ENCODE results near the gene OR8G5. TPM values are rescaled to one million over a fixed set of nuclear protein-coding genes. Genes with fewer than 3 reads are reported as not detected.

Gene OR8G5
- total RNA-seq, 2 experiments from 2014 or later, result not detected

DNA sequence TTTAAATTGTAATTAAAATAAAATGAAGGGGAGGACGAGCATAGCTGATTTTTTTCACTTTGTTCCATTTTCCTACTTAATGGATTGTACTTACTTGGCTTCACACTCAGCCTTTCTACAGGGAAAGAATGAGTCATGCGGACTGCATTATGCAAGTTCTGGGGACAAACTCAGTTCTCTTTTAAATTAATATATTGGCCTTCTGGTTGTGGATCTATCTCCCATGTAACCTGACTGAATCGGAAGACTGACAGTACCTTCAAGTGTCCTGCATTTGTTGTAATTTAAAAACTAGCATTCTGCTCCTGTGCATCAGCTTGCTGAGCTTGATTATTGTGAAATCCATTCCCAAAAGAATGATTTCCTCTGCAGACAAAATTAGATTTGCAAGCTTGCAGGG is 45.4 kb downstream of the OR8G5 start:
- H3K9me2 ChIP-seq (ENCODE audit: insufficient read depth, low read length), result no peaks in the 10 kb centered on the region
- H4K20me1 ChIP-seq (ENCODE audit: insufficient read depth, low read length), result no peaks in the 10 kb centered on the region
- ChIA-PET POLR2A (no interaction called here), CTCF (ENCODE audit: unreplicated experiment) (no interaction called here)
- H3K4me1 ChIP-seq (ENCODE audit: insufficient read depth, low read length, poor library complexity, severe bottlenecking), result no peaks in the 10 kb centered on the region
- TF ChIP-seq, protein P1, sequence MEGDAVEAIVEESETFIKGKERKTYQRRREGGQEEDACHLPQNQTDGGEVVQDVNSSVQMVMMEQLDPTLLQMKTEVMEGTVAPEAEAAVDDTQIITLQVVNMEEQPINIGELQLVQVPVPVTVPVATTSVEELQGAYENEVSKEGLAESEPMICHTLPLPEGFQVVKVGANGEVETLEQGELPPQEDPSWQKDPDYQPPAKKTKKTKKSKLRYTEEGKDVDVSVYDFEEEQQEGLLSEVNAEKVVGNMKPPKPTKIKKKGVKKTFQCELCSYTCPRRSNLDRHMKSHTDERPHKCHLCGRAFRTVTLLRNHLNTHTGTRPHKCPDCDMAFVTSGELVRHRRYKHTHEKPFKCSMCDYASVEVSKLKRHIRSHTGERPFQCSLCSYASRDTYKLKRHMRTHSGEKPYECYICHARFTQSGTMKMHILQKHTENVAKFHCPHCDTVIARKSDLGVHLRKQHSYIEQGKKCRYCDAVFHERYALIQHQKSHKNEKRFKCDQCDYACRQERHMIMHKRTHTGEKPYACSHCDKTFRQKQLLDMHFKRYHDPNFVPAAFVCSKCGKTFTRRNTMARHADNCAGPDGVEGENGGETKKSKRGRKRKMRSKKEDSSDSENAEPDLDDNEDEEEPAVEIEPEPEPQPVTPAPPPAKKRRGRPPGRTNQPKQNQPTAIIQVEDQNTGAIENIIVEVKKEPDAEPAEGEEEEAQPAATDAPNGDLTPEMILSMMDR (conservative IDR thresholded peaks at IDR 0.05; ENCODE audit: low read length), result no peak
- no peak for TF ChIP-seq EZH2phosphoT487 (IDR thresholded peaks at IDR 0.05; ENCODE audit: borderline replicate concordance, low read depth, low read length)
- no peak overlapping the region for H3K27ac ChIP-seq (ENCODE audit: low read depth, low read length, poor library complexity, severe bottlenecking)
- H3K4me3 ChIP-seq (ENCODE audit: low read depth, low read length, poor library complexity, severe bottlenecking), result no peak overlapping the region
- H3K9me3 ChIP-seq (ENCODE audit: low read length), result no peaks in the 10 kb centered on the region
- H3K4me2 ChIP-seq (ENCODE audit: low read length), result no peak overlapping the region
- no peak overlapping the region for H2AFZ ChIP-seq (ENCODE audit: low read length)
- intact Hi-C loops (cut with micrococcal nuclease; ENCODE audit: unreplicated experiment), result no loop called here
- no peaks in the 10 kb centered on the region for H3K36me3 ChIP-seq (ENCODE audit: insufficient read depth, low read length)
- DNase-seq (ENCODE audit: low spot score), result no peak
- H3K79me2 ChIP-seq (ENCODE audit: insufficient read depth, low read depth, low read length), result no peaks in the 10 kb centered on the region
- no TSS peak for BruUV-seq (replicated peaks)

DNA sequence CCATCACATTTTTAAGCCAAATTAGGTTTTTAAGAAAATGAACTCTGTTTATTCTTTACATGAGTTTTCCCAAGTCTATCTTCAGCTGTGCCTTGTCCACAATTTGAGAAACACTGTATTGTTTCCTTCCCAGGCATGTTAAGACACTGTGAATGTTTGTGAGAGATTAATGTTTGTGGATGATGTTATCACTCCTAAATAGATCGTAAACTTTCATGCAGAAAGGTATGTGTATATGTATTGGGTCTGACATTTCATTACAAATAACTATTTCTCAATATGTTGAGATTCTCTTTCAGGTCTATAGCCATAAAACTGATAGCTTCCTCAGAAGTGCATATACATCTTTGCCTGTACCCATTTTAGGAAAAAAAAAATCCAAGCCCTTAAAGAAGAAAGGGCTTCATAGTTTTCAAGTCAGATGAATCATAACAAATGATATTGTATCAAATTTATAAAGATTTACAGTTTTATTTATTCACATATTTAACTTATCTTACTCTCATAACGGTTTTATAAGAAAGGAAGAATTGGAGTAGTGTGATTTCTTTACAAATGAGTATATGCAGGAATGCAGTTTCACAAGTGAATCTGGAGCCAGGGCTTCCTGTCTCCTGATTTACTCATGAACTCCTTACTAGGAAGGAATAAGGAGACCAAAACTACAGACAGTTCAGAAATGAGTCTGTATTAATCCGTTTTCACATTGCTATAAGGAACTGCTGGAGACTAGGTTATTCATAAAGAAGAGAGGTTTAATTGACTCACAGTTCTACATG is 46.4 kb downstream of the OR8G5 start:
- Histone ChIP-seq H3K4me3 (ENCODE audit: low read depth, low read length, poor library complexity, severe bottlenecking) (no peak overlapping the region), H2AFZ (ENCODE audit: low read length) (no peak overlapping the region), H3K79me2 (ENCODE audit: insufficient read depth, low read depth, low read length) (no peaks in the 10 kb centered on the region), H3K4me1 (ENCODE audit: insufficient read depth, low read length, poor library complexity, severe bottlenecking) (no peaks in the 10 kb centered on the region), H3K4me2 (ENCODE audit: low read length) (no peak overlapping the region), H4K20me1 (ENCODE audit: insufficient read depth, low read length) (no peaks in the 10 kb centered on the region), H3K36me3 (ENCODE audit: insufficient read depth, low read length) (no peaks in the 10 kb centered on the region), H3K27ac (ENCODE audit: low read depth, low read length, poor library complexity, severe bottlenecking) (no peak overlapping the region), H3K9me3 (ENCODE audit: low read length) (no peaks in the 10 kb centered on the region), H3K9me2 (ENCODE audit: insufficient read depth, low read length) (no peaks in the 10 kb centered on the region)
- DNase-seq (ENCODE audit: low spot score), result no peak
- ChIA-PET POLR2A (no interaction called here), CTCF (ENCODE audit: unreplicated experiment) (no interaction called here)
- TF ChIP-seq, protein P1 (conservative IDR thresholded peaks at IDR 0.05; ENCODE audit: low read length), result no peak
- TF ChIP-seq EZH2phosphoT487 (IDR thresholded peaks at IDR 0.05; ENCODE audit: borderline replicate concordance, low read depth, low read length), result no peak
- intact Hi-C loops (cut with micrococcal nuclease; ENCODE audit: unreplicated experiment), result no loop called here
- no TSS peak for BruUV-seq (replicated peaks)

DNA sequence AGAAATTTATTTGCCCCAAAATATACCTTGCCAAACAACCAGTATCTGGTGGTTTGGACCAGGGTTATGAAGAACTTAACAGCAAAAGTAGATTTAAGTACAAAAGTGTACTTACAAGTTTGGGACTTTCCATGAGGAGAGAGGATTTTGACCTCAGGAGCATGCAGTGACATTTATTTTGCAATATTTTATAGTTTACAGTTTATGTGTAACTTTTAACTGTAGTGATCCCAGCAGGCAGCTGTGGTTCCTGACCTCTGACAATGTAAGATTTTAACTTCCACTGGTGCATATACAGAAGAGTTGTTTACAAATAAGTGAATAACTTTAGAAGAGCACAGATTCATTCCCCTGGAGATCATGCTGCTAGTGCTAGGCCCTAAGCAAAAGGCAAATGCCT is 50.9 kb downstream of the OR8G5 start:
- H4K20me1 ChIP-seq (ENCODE audit: insufficient read depth, low read length), result no peaks in the 10 kb centered on the region
- H3K27ac ChIP-seq (ENCODE audit: low read depth, low read length, poor library complexity, severe bottlenecking), result no peak overlapping the region
- H3K4me2 ChIP-seq (ENCODE audit: low read length), result no peak overlapping the region
- no peaks in the 10 kb centered on the region for H3K9me2 ChIP-seq (ENCODE audit: insufficient read depth, low read length)
- H3K79me2 ChIP-seq (ENCODE audit: insufficient read depth, low read depth, low read length), result no peaks in the 10 kb centered on the region
- no peaks in the 10 kb centered on the region for H3K36me3 ChIP-seq (ENCODE audit: insufficient read depth, low read length)
- intact Hi-C loops (cut with micrococcal nuclease; ENCODE audit: unreplicated experiment), result no loop called here
- no peaks in the 10 kb centered on the region for H3K9me3 ChIP-seq (ENCODE audit: low read length)
- ChIA-PET CTCF (ENCODE audit: unreplicated experiment) (no interaction called here), POLR2A (no interaction called here)
- H2AFZ ChIP-seq (ENCODE audit: low read length), result no peak overlapping the region
- no peak for TF ChIP-seq EZH2phosphoT487 (IDR thresholded peaks at IDR 0.05; ENCODE audit: borderline replicate concordance, low read depth, low read length)
- TF ChIP-seq, protein P1 (conservative IDR thresholded peaks at IDR 0.05; ENCODE audit: low read length), result no peak
- H3K4me3 ChIP-seq (ENCODE audit: low read depth, low read length, poor library complexity, severe bottlenecking), result no peak overlapping the region
- no TSS peak for BruUV-seq (replicated peaks)
- DNase-seq (ENCODE audit: low spot score), result no peak
- no peaks in the 10 kb centered on the region for H3K4me1 ChIP-seq (ENCODE audit: insufficient read depth, low read length, poor library complexity, severe bottlenecking)
